GM23338 (cell line): ENCODE data around the gene PRUNE2. TPM values are rescaled to one million over a fixed set of nuclear protein-coding genes. Genes with fewer than 3 reads are reported as not detected.

Experiments used
- ATAC-seq: fragments of 200-7000 bp; cut with Tn5 transposase; 3 replicates; pipeline ENCODE4 v1.9.1; 2020
- DNase-seq: peaks from one replicate; pipeline ENCODE4 v3.0.0-alpha.2; 2015; ENCODE audit warnings: low spot score
- H2AFZ ChIP-seq: fragments of 200-600 bp; sonication (generic); 2 replicates; pipeline ENCODE4 v1.8.0; 2016; ENCODE audit warnings: antibody characterized with exemption, mild to moderate bottlenecking, moderate library complexity
- H3F3A ChIP-seq: fragments of 200-600 bp; sonication (generic); replicated peaks from 2 replicates; pipeline ENCODE4 v1.8.0; 2017; ENCODE audit warnings: antibody characterized with exemption, mixed run types, low read depth
- H3K27ac ChIP-seq: fragments of 200-600 bp; sonication (generic); 2 replicates; pipeline ENCODE4 v1.6.1; 2016; ENCODE audit warnings: low read depth
- H3K27me3 ChIP-seq: fragments of 200-600 bp; sonication (generic); 2 replicates; pipeline ENCODE4 v1.8.0; 2016; ENCODE audit warnings: mild to moderate bottlenecking, mixed run types, moderate library complexity; ENCODE audit not compliant: insufficient read depth
- H3K36me3 ChIP-seq: fragments of 200-600 bp; sonication (generic); 2 replicates; pipeline ENCODE4 v1.8.0; 2016; ENCODE audit warnings: mild to moderate bottlenecking; ENCODE audit not compliant: insufficient read depth
- H3K4me1 ChIP-seq: fragments of 200-600 bp; sonication (generic); 2 replicates; pipeline ENCODE4 v1.8.0; 2016; ENCODE audit warnings: mild to moderate bottlenecking, moderate library complexity; ENCODE audit not compliant: insufficient read depth
- H3K4me2 ChIP-seq: fragments of 200-600 bp; sonication (generic); 2 replicates; pipeline ENCODE4 v1.7.1; 2017; ENCODE audit warnings: mixed run types
- H3K4me3 ChIP-seq: fragments of 200-600 bp; sonication (generic); 2 replicates; pipeline ENCODE4 v1.6.1; 2016; ENCODE audit warnings: mixed run types
- H3K79me2 ChIP-seq: fragments of 200-600 bp; sonication (generic); replicated peaks from 2 replicates; pipeline ENCODE4 v1.8.0; 2017; ENCODE audit warnings: mild to moderate bottlenecking; ENCODE audit not compliant: insufficient read depth
- H3K9me2 ChIP-seq: fragments of 200-600 bp; sonication (generic); 2 replicates; pipeline ENCODE4 v1.8.0; 2017; ENCODE audit not compliant: insufficient read depth
- H4K20me1 ChIP-seq: fragments of 200-600 bp; sonication (generic); replicated peaks from 2 replicates; pipeline ENCODE4 v1.8.0; 2017; ENCODE audit warnings: mild to moderate bottlenecking; ENCODE audit not compliant: insufficient read depth
- H3K27ac Mint-ChIP-seq: 2 replicates; pipeline ENCODE4 v1.8.0; 2020; ENCODE audit warnings: inconsistent platforms, mild to moderate bottlenecking, moderate library complexity, mixed read lengths
- H3K27me3 Mint-ChIP-seq: 3 replicates; pipeline ENCODE4 v1.8.0; 2022; ENCODE audit warnings: low read depth, mild to moderate bottlenecking, moderate library complexity, mixed read lengths, inconsistent platforms; ENCODE audit not compliant: insufficient read depth, poor library complexity
- H3K36me3 Mint-ChIP-seq: 3 replicates; pipeline ENCODE4 v1.8.0; 2021; ENCODE audit warnings: low read depth, mild to moderate bottlenecking, inconsistent platforms, moderate library complexity, mixed read lengths
- H3K4me1 Mint-ChIP-seq: 3 replicates; pipeline ENCODE4 v1.8.0; 2020; ENCODE audit warnings: mild to moderate bottlenecking, inconsistent platforms, mixed read lengths
- H3K4me3 Mint-ChIP-seq: 3 replicates; pipeline ENCODE4 v1.8.0; 2021; ENCODE audit warnings: moderate library complexity, mild to moderate bottlenecking, inconsistent platforms, mixed read lengths
- H3K9me3 Mint-ChIP-seq: 3 replicates; pipeline ENCODE4 v1.8.0; 2020; ENCODE audit warnings: moderate library complexity, mild to moderate bottlenecking, inconsistent platforms, mixed read lengths
- CREB1 ChIP-seq: fragments of 250-450 bp; sonication (Bioruptor Pico); IDR thresholded peaks from 2 replicates; pipeline ENCODE4 v1.5.0; 2020; ENCODE audit warnings: low read depth, mild to moderate bottlenecking, moderate library complexity
- EZH2 ChIP-seq: fragments of 200-600 bp; sonication (generic); IDR thresholded peaks from one replicate; pipeline ENCODE4 v1.8.0; 2017; ENCODE audit warnings: antibody characterized with exemption, mild to moderate bottlenecking, low read depth; ENCODE audit not compliant: unreplicated experiment
- EZH2phosphoT487 ChIP-seq: fragments of 200-600 bp; sonication (generic); IDR thresholded peaks from one replicate; pipeline ENCODE4 v1.8.1; 2018; ENCODE audit warnings: antibody characterized with exemption; ENCODE audit not compliant: unreplicated experiment
- JUNB ChIP-seq: IDR thresholded peaks from one replicate; pipeline ENCODE4 v1.6.1; 2016; ENCODE audit warnings: antibody characterized with exemption; ENCODE audit not compliant: unreplicated experiment
- NANOG ChIP-seq: IDR thresholded peaks from 2 replicates; pipeline ENCODE4 v1.6.1; 2016; ENCODE audit warnings: antibody characterized with exemption, borderline replicate concordance
- POLR2AphosphoS5 ChIP-seq: IDR thresholded peaks from 2 replicates; pipeline ENCODE4 v1.6.1; 2016; ENCODE audit warnings: antibody characterized with exemption, low read depth
- STAT1 ChIP-seq: IDR thresholded peaks from one replicate; pipeline ENCODE4 v1.6.1; 2016; ENCODE audit warnings: antibody characterized with exemption; ENCODE audit not compliant: unreplicated experiment
- ZNF331 ChIP-seq: fragments of 250-450 bp; sonication (Bioruptor Pico); IDR thresholded peaks from 2 replicates; pipeline ENCODE4 v1.5.0; 2020; ENCODE audit warnings: low read depth, mild to moderate bottlenecking, moderate library complexity
- polyA plus RNA-seq: library from polyadenylated mRNA; unstranded; fragments of >200 nt; fragmentation: Nextera tagmentation; extraction: Ambion mirVana; gene quantifications from 2 replicates; pipeline ENCODE4 v1.2.1, GENCODE V29; 2016
- total RNA-seq: library from RNA; depleted of rRNA; stranded (reverse); fragments of >200 nt; shearing (Covaris generic); gene quantifications from 2 replicates; pipeline ENCODE4 v1.2.3, GENCODE V29; 2014
- TF ChIP-seq, protein P1 (sequence below): fragments of 250-450 bp; sonication (Bioruptor Pico); IDR thresholded peaks from 2 replicates; pipeline ENCODE4 v1.5.0; 2020; ENCODE audit warnings: mild to moderate bottlenecking, moderate library complexity
- TF ChIP-seq, protein P2 (sequence below): IDR thresholded peaks from one replicate; pipeline ENCODE4 v1.6.1; 2018; ENCODE audit warnings: antibody characterized with exemption; ENCODE audit not compliant: unreplicated experiment

The PRUNE2 gene
- total and polyA plus RNA-seq, 2 experiments from 2014 or later, result 10.6 to 26.5 TPM

DNA sequence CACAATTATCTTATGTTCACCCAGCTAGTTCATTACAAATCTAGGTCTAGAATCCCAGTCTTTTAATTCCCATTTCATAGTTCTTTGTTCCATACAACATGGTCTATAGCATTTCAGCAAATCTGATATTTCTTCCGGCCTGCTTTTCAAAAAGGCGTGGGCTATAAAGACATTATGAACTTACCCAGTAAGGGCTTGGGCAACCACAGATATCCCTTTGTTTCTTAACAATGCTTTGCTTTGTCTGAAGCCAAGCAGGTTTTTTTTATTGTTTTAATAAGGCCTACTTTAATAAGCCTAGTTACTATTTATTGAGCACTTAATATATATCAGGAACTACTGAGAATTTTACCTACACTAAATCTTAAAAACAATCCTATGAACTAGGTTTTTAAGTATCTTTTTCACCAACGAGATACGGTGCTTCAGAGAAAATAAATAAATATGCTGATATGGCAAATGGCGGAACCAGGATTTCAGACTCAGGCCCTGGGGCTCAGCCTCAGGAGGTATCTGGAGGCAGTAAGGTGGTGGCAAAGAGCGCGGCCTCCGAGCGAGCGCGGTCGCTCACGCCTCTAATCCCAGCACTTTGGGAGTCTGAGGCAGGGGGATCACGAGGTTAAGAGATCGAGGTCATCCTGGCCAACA lies 112.0 kb downstream of the PRUNE2 start:
- Mint-ChIP-seq H3K9me3 (no peaks in the 10 kb centered on the region), H3K27ac (no peak overlapping the region; the same call in 1 of the 2 replicates), H3K36me3 (no peaks in the 10 kb centered on the region), H3K4me1 (no peaks in the 10 kb centered on the region), H3K27me3 (peaks cover 1% of the 10 kb centered on the region), H3K4me3 (no peak overlapping the region)
- H3K79me2 ChIP-seq, result no peaks in the 10 kb centered on the region
- H3K4me3 ChIP-seq, result no peak overlapping the region
- DNase-seq (no peak), ATAC-seq (no peak)
- no peaks in the 10 kb centered on the region for H3F3A ChIP-seq
- H3K27me3 ChIP-seq, result no peaks in the 10 kb centered on the region
- H3K9me2 ChIP-seq, result no peaks in the 10 kb centered on the region
- H3K4me1 ChIP-seq, result no peaks in the 10 kb centered on the region
- no peaks in the 10 kb centered on the region for H4K20me1 ChIP-seq
- no peak overlapping the region for H3K4me2 ChIP-seq
- no peaks in the 10 kb centered on the region for H3K36me3 ChIP-seq
- H2AFZ ChIP-seq, result no peak overlapping the region
- TF ChIP-seq EZH2phosphoT487 (no peak), CREB1 (CRISPR knock-in tag) (no peak)
- no peak overlapping the region for H3K27ac ChIP-seq

DNA sequence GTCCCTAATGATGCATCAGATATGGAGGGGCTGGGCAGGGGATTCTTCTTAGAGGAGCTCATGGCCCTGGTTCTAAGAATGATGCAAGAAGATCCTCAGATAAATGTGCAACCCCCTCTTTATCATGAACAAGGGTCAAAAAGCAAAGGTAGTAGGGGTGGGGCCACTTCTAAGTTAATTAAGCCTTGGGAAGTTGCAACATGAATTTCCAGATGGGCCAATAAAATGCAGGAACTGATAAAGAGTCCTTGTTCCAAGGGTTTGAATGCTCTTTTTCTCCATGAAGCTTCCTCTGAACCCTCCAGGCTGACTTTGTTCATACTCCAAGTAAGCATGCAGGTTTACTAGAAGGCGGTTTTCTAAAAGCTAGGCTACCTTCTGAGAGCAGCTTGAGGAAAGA lies 116.1 kb downstream of the PRUNE2 start:
- no peaks in the 10 kb centered on the region for H3K9me2 ChIP-seq
- no peaks in the 10 kb centered on the region for H3K4me1 ChIP-seq
- no peak overlapping the region for H3K4me2 ChIP-seq
- ATAC-seq (no peak), DNase-seq (no peak)
- no peaks in the 10 kb centered on the region for H4K20me1 ChIP-seq
- Mint-ChIP-seq H3K9me3 (no peaks in the 10 kb centered on the region), H3K36me3 (no peaks in the 10 kb centered on the region), H3K4me3 (no peak overlapping the region), H3K27ac (no peak overlapping the region), H3K4me1 (no peaks in the 10 kb centered on the region), H3K27me3 (peaks cover 5% of the 10 kb centered on the region)
- no peak overlapping the region for H3K4me3 ChIP-seq
- no peaks in the 10 kb centered on the region for H3K36me3 ChIP-seq
- H3K27me3 ChIP-seq, result no peaks in the 10 kb centered on the region
- H2AFZ ChIP-seq, result no peak overlapping the region
- no peaks in the 10 kb centered on the region for H3F3A ChIP-seq
- no peak overlapping the region for H3K27ac ChIP-seq
- no peaks in the 10 kb centered on the region for H3K79me2 ChIP-seq
- no peak for TF ChIP-seq POLR2AphosphoS5
- no peak for TF ChIP-seq CREB1 (CRISPR knock-in tag)
- no peak for TF ChIP-seq JUNB
- no peak for TF ChIP-seq NANOG
- TF ChIP-seq, protein P1, sequence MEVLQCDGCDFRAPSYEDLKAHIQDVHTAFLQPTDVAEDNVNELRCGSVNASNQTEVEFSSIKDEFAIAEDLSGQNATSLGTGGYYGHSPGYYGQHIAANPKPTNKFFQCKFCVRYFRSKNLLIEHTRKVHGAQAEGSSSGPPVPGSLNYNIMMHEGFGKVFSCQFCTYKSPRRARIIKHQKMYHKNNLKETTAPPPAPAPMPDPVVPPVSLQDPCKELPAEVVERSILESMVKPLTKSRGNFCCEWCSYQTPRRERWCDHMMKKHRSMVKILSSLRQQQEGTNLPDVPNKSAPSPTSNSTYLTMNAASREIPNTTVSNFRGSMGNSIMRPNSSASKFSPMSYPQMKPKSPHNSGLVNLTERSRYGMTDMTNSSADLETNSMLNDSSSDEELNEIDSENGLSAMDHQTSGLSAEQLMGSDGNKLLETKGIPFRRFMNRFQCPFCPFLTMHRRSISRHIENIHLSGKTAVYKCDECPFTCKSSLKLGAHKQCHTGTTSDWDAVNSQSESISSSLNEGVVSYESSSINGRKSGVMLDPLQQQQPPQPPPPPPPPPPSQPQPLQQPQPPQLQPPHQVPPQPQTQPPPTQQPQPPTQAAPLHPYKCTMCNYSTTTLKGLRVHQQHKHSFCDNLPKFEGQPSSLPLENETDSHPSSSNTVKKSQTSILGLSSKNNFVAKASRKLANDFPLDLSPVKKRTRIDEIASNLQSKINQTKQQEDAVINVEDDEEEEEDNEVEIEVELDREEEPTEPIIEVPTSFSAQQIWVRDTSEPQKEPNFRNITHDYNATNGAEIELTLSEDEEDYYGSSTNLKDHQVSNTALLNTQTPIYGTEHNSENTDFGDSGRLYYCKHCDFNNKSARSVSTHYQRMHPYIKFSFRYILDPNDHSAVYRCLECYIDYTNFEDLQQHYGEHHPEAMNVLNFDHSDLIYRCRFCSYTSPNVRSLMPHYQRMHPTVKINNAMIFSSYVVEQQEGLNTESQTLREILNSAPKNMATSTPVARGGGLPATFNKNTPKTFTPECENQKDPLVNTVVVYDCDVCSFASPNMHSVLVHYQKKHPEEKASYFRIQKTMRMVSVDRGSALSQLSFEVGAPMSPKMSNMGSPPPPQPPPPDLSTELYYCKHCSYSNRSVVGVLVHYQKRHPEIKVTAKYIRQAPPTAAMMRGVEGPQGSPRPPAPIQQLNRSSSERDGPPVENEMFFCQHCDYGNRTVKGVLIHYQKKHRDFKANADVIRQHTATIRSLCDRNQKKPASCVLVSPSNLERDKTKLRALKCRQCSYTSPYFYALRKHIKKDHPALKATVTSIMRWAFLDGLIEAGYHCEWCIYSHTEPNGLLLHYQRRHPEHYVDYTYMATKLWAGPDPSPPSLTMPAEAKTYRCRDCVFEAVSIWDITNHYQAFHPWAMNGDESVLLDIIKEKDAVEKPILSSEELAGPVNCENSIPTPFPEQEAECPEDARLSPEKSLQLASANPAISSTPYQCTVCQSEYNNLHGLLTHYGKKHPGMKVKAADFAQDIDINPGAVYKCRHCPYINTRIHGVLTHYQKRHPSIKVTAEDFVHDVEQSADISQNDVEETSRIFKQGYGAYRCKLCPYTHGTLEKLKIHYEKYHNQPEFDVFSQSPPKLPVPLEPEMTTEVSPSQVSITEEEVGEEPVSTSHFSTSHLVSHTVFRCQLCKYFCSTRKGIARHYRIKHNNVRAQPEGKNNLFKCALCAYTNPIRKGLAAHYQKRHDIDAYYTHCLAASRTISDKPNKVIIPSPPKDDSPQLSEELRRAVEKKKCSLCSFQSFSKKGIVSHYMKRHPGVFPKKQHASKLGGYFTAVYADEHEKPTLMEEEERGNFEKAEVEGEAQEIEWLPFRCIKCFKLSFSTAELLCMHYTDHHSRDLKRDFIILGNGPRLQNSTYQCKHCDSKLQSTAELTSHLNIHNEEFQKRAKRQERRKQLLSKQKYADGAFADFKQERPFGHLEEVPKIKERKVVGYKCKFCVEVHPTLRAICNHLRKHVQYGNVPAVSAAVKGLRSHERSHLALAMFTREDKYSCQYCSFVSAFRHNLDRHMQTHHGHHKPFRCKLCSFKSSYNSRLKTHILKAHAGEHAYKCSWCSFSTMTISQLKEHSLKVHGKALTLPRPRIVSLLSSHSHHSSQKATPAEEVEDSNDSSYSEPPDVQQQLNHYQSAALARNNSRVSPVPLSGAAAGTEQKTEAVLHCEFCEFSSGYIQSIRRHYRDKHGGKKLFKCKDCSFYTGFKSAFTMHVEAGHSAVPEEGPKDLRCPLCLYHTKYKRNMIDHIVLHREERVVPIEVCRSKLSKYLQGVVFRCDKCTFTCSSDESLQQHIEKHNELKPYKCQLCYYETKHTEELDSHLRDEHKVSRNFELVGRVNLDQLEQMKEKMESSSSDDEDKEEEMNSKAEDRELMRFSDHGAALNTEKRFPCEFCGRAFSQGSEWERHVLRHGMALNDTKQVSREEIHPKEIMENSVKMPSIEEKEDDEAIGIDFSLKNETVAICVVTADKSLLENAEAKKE (CRISPR knock-in tag), result no peak
- TF ChIP-seq EZH2, result no peak
- no peak for TF ChIP-seq ZNF331 (CRISPR knock-in tag)
- TF ChIP-seq STAT1, result no peak
- no peak for TF ChIP-seq EZH2phosphoT487
- TF ChIP-seq, protein P2, sequence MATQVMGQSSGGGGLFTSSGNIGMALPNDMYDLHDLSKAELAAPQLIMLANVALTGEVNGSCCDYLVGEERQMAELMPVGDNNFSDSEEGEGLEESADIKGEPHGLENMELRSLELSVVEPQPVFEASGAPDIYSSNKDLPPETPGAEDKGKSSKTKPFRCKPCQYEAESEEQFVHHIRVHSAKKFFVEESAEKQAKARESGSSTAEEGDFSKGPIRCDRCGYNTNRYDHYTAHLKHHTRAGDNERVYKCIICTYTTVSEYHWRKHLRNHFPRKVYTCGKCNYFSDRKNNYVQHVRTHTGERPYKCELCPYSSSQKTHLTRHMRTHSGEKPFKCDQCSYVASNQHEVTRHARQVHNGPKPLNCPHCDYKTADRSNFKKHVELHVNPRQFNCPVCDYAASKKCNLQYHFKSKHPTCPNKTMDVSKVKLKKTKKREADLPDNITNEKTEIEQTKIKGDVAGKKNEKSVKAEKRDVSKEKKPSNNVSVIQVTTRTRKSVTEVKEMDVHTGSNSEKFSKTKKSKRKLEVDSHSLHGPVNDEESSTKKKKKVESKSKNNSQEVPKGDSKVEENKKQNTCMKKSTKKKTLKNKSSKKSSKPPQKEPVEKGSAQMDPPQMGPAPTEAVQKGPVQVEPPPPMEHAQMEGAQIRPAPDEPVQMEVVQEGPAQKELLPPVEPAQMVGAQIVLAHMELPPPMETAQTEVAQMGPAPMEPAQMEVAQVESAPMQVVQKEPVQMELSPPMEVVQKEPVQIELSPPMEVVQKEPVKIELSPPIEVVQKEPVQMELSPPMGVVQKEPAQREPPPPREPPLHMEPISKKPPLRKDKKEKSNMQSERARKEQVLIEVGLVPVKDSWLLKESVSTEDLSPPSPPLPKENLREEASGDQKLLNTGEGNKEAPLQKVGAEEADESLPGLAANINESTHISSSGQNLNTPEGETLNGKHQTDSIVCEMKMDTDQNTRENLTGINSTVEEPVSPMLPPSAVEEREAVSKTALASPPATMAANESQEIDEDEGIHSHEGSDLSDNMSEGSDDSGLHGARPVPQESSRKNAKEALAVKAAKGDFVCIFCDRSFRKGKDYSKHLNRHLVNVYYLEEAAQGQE, result no peak
